BE2C (cell line): Measurements from ENCODE around the gene KCTD6.

Source experiments
- DNase-seq: peaks from one replicate; pipeline ENCODE4 v3.0.0-alpha.2; 2020
- H3K27me3 ChIP-seq: fragments of 250-450 bp; sonication (Bioruptor Pico); 2 replicates; pipeline ENCODE4 v1.5.1; 2020; ENCODE audit warnings: mild to moderate bottlenecking
- H3K36me3 ChIP-seq: fragments of 250-450 bp; sonication (Bioruptor Pico); 2 replicates; pipeline ENCODE4 v1.5.1; 2020; ENCODE audit warnings: mild to moderate bottlenecking
- H3K4me1 ChIP-seq: fragments of 250-450 bp; sonication (Bioruptor Pico); 2 replicates; pipeline ENCODE4 v1.5.1; 2020
- H3K4me3 ChIP-seq: 2 replicates; pipeline ENCODE4 v1.5.1; 2011; ENCODE audit warnings: low read depth, low read length
- H3K9me3 ChIP-seq: fragments of 250-450 bp; sonication (Bioruptor Pico); 2 replicates; pipeline ENCODE4 v1.5.1; 2020
- CTCF ChIP-seq: IDR thresholded peaks from 2 replicates; pipeline ENCODE4 v1.5.1; 2012; ENCODE audit warnings: mild to moderate bottlenecking, low read depth, low read length

Gene KCTD6

GRCh38 chr3:58464866-58465265 lies 27.0 kb upstream of the KCTD6 start:
- Histone ChIP-seq H3K36me3 (no peaks in the 10 kb centered on the region), H3K4me3 (no peak overlapping the region), H3K9me3 (no peaks in the 10 kb centered on the region), H3K27me3 (no peaks in the 10 kb centered on the region), H3K4me1 (no peaks in the 10 kb centered on the region)
- TF ChIP-seq CTCF = no peak
- DNase-seq = peak; percentile 9

GRCh38 chr3:58466899-58467563 lies 24.9 kb upstream of the KCTD6 start:
- no peaks in the 10 kb centered on the region for H3K9me3 ChIP-seq
- H3K36me3 ChIP-seq = no peaks in the 10 kb centered on the region
- H3K4me3 ChIP-seq = no peak overlapping the region
- no peak for TF ChIP-seq CTCF
- no peaks in the 10 kb centered on the region for H3K4me1 ChIP-seq
- no peak for DNase-seq
- H3K27me3 ChIP-seq = no peaks in the 10 kb centered on the region

- H3K4me1 ChIP-seq = no peaks in the 10 kb centered on the region
- no peaks in the 10 kb centered on the region for H3K27me3 ChIP-seq
- no peaks in the 10 kb centered on the region for H3K9me3 ChIP-seq
- no peaks in the 10 kb centered on the region for H3K36me3 ChIP-seq
- DNase-seq = no peak
- TF ChIP-seq CTCF = no peak
- no peak overlapping the region for H3K4me3 ChIP-seq
These were observed 22.8 kb upstream of the KCTD6 start for GRCh38 chr3:58469096-58469495.

- Histone ChIP-seq H3K27me3 (no peaks in the 10 kb centered on the region), H3K36me3 (no peaks in the 10 kb centered on the region), H3K4me3 (no peak overlapping the region), H3K9me3 (no peaks in the 10 kb centered on the region), H3K4me1 (no peaks in the 10 kb centered on the region)
- no peak for DNase-seq
- TF ChIP-seq CTCF = no peak
These were observed 21.4 kb upstream of the KCTD6 start for GRCh38 chr3:58470363-58471024.

- Histone ChIP-seq H3K9me3 (no peaks in the 10 kb centered on the region), H3K4me1 (no peaks in the 10 kb centered on the region), H3K4me3 (no peak overlapping the region), H3K27me3 (no peaks in the 10 kb centered on the region), H3K36me3 (no peaks in the 10 kb centered on the region)
- no peak for TF ChIP-seq CTCF
- no peak for DNase-seq
These were observed 20.6 kb upstream of the KCTD6 start for GRCh38 chr3:58471025-58471887.
